MCF 10A (cell line): ENCODE data around the gene CCPG1. TPM values are rescaled to one million over a fixed set of nuclear protein-coding genes. Genes with fewer than 3 reads are reported as not detected.

Experiments
- BruUV-seq: library from RNA; stranded (reverse); fragments of 400-500 nt; replicated peaks from 2 replicates; lab custom pipeline; 2021; lab: Mats Ljungman, UMichigan
- CTCF ChIA-PET: fragments of 300-600 bp; sonication (Branson Sonifier 250); formaldehyde crosslinking; extraction: SDS; loops from one replicate; lab custom pipeline; 2021; ENCODE audit warnings: antibody characterized with exemption, inconsistent platforms; lab: Yijun Ruan, JAX
- POLR2A ChIA-PET: fragments of 300-600, 350-650 bp; sonication (Branson Sonifier 250); formaldehyde crosslinking; extraction: SDS; loops from one replicate; lab custom pipeline; 2020; ENCODE audit warnings: antibody characterized with exemption, inconsistent platforms; lab: Yijun Ruan, JAX
- DNase-seq: peaks from one replicate; pipeline ENCODE4 v3.0.0-alpha.2; 2018; ENCODE audit not compliant: unreplicated experiment
- H3K27ac Mint-ChIP-seq: one replicate; pipeline ENCODE4 v1.8.0; 2022; ENCODE audit warnings: mild to moderate bottlenecking, low read depth, mixed read lengths; ENCODE audit not compliant: unreplicated experiment
- H3K27me3 Mint-ChIP-seq: one replicate; pipeline ENCODE4 v1.8.0; 2022; ENCODE audit warnings: mixed read lengths; ENCODE audit not compliant: insufficient read depth, unreplicated experiment
- H3K36me3 Mint-ChIP-seq: one replicate; pipeline ENCODE4 v1.8.0; 2022; ENCODE audit warnings: mild to moderate bottlenecking, moderate library complexity, mixed read lengths; ENCODE audit not compliant: insufficient read depth, unreplicated experiment
- H3K4me1 Mint-ChIP-seq: one replicate; pipeline ENCODE4 v1.8.0; 2022; ENCODE audit warnings: mixed read lengths; ENCODE audit not compliant: insufficient read depth, unreplicated experiment
- H3K4me3 Mint-ChIP-seq: one replicate; pipeline ENCODE4 v1.8.0; 2022; ENCODE audit warnings: mild to moderate bottlenecking, moderate library complexity, mixed read lengths; ENCODE audit not compliant: unreplicated experiment
- H3K9me3 Mint-ChIP-seq: one replicate; pipeline ENCODE4 v1.8.0; 2022; ENCODE audit warnings: mixed read lengths; ENCODE audit not compliant: unreplicated experiment
- CTCF ChIP-seq: fragments of 200-600 bp; IDR thresholded peaks from one replicate; pipeline ENCODE4 v1.8.0; 2022; ENCODE audit warnings: antibody characterized with exemption, mild to moderate bottlenecking; ENCODE audit not compliant: unreplicated experiment
- intact Hi-C: fragments of 100-400 bp; cut with micrococcal nuclease; formaldehyde crosslinking; loops from 2 replicates; pipeline ENCODE4 v1.14.1; 2022
- total RNA-seq: library from RNA; stranded (reverse); gene quantifications from 2 replicates; pipeline ENCODE4 v1.2.3, GENCODE V29; 2022

Gene CCPG1
- total RNA-seq, 1 experiment from 2014 or later, result 30.4 TPM

GRCh38 chr15:55356985-55357585 lies 51.1 kb downstream of the CCPG1 start:
- Mint-ChIP-seq H3K27me3 (no peaks in the 10 kb centered on the region), H3K9me3 (no peaks in the 10 kb centered on the region), H3K4me1 (no peaks in the 10 kb centered on the region), H3K4me3 (no peak overlapping the region), H3K36me3 (peaks cover 64% of the 10 kb centered on the region), H3K27ac (no peak overlapping the region)
- BruUV-seq, result no TSS peak
- ChIA-PET POLR2A (interaction anchor here (0.5 to 0.9 kb wide), 2 partner anchors 22 to 36 kb away, joined by 3 read pairs; no protein-coding TSS in a partner anchor), CTCF (interaction anchor here (0.5 to 1.1 kb wide), 5 partner anchors 43 to 142 kb away, joined by 3 to 4 read pairs (median 3); no protein-coding TSS in a partner anchor)
- intact Hi-C loops, result no loop called here
- no peak for TF ChIP-seq CTCF
- no peak for DNase-seq

DNA sequence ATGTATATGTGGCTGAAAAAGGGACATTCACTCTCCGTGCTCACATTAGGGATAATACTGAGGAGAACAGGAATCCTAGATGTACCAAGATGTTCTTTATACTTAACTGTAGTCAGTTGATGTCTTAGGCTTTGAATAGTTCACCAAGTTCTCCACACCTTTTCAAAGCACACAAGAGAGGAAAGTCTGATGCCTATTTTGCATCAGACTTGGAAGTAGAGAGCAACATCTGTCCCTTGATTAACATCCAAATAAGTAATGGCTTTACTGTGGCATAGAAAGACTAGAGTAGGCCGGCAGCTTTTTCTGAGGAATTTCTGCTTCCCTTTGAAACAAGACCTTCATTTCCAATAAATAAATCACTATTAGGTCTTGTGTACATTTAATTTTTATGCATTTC lies 55.1 kb downstream of the CCPG1 start:
- peaks cover 67% of the 10 kb centered on the region for H3K36me3 Mint-ChIP-seq
- ChIA-PET CTCF (no interaction called here), POLR2A (no interaction called here)
- H3K27ac Mint-ChIP-seq, result no peak overlapping the region
- intact Hi-C loops, result no loop called here
- H3K4me1 Mint-ChIP-seq, result no peaks in the 10 kb centered on the region
- H3K9me3 Mint-ChIP-seq, result no peaks in the 10 kb centered on the region
- TF ChIP-seq CTCF, result no peak
- no peak overlapping the region for H3K4me3 Mint-ChIP-seq
- no peaks in the 10 kb centered on the region for H3K27me3 Mint-ChIP-seq
- DNase-seq, result no peak
- BruUV-seq, result no TSS peak

GRCh38 chr15:55349282-55349681 lies 58.9 kb downstream of the CCPG1 start:
- CTCF ChIA-PET, result interaction anchor here (1.8 kb wide), 1 partner anchor 86 kb away, joined by 6 read pairs; no protein-coding TSS in a partner anchor
- no peaks in the 10 kb centered on the region for H3K9me3 Mint-ChIP-seq
- BruUV-seq, result no TSS peak

More at GRCh38 chr15:55349282-55349681, 58.9 kb downstream of the CCPG1 start:
- DNase-seq, result no peak
- POLR2A ChIA-PET, result no interaction called here
- TF ChIP-seq CTCF, result no peak
- H3K36me3 Mint-ChIP-seq, result peaks cover 56% of the 10 kb centered on the region
- H3K4me3 Mint-ChIP-seq, result no peak overlapping the region
- intact Hi-C loops, result no loop called here
- H3K4me1 Mint-ChIP-seq, result no peaks in the 10 kb centered on the region
- H3K27ac Mint-ChIP-seq, result no peak overlapping the region
- no peaks in the 10 kb centered on the region for H3K27me3 Mint-ChIP-seq
